Thymus (tissue), 11 donors: ENCODE data around the gene SPOCK2. TPM values are rescaled to one million over a fixed set of nuclear protein-coding genes. Genes with fewer than 3 reads are reported as not detected.

Experiments used
- DNase-seq, 9 donors: peaks; one replicate each; pipeline ENCODE4 v3.0.0-alpha.2; 2013; ENCODE audit warnings: low spot score in 9 of 9, low read depth in 6 of 9, missing footprints in 1 of 9
- H3K27ac ChIP-seq, 2 donors: one replicate each; pipeline ENCODE4 v1.5.1; 2013; ENCODE audit warnings: control low read depth in 1 of 2, low read depth in 1 of 2, low read length in 1 of 2, mild to moderate bottlenecking in 1 of 2, moderate library complexity in 1 of 2
- H3K27me3 ChIP-seq, 2 donors: one replicate each; pipeline ENCODE4 v1.5.1; 2013; ENCODE audit warnings: low read length in 1 of 2; ENCODE audit not compliant: control insufficient read depth in 2 of 2, insufficient read depth in 1 of 2
- H3K36me3 ChIP-seq, 2 donors: one replicate each; pipeline ENCODE4 v1.5.1; 2013; ENCODE audit warnings: low read length in 1 of 2, mild to moderate bottlenecking in 1 of 2, moderate library complexity in 1 of 2; ENCODE audit not compliant: control insufficient read depth in 2 of 2, insufficient read depth in 2 of 2
- H3K4me1 ChIP-seq, 2 donors: one replicate each; pipeline ENCODE4 v1.5.1; 2013; ENCODE audit warnings: low read length in 2 of 2; ENCODE audit not compliant: control insufficient read depth in 2 of 2, insufficient read depth in 2 of 2
- H3K4me3 ChIP-seq, 2 donors: one replicate each; pipeline ENCODE4 v1.5.1; 2013; ENCODE audit warnings: low read length in 2 of 2, control low read depth in 1 of 2, mild to moderate bottlenecking in 1 of 2
- H3K9me3 ChIP-seq, 2 donors: one replicate each; pipeline ENCODE4 v1.5.1; 2013; ENCODE audit warnings: low read length in 1 of 2, mild to moderate bottlenecking in 1 of 2; ENCODE audit not compliant: control insufficient read depth in 2 of 2, insufficient read depth in 1 of 2
- WGBS: extraction: QIAGEN DNeasy Blood & Tissue Kit; methylation state at CpG from one replicate; pipeline ENCODE4 v1.1.7; 2013; 5-methylcytosine and 5-hydroxymethylcytosine counted together
- polyA plus RNA-seq: library from polyadenylated mRNA; stranded (reverse); fragments of 200-250 nt; gene quantifications from one replicate; pipeline ENCODE4 v1.2.3, GENCODE V29; 2013
- total RNA-seq: library from RNA; stranded (reverse); fragments of 120-200 nt; gene quantifications from one replicate; pipeline ENCODE4 v1.2.4, GENCODE V29; 2013
- donor health status: healthy.

The SPOCK2 gene
- total and polyA plus RNA-seq, 2 donors, result 91.6 to 163 TPM

- no peak overlapping the region for H3K27ac ChIP-seq
- H3K36me3 ChIP-seq, result peaks cover 0 to 4% of the 10 kb centered on the region in 2 donors
- H3K27me3 ChIP-seq, result no peaks in the 10 kb centered on the region
- no peaks in the 10 kb centered on the region for H3K9me3 ChIP-seq
- peaks cover 29 to 44% of the 10 kb centered on the region in 2 donors for H3K4me1 ChIP-seq
- H3K4me3 ChIP-seq, result no peak overlapping the region
- no peak for DNase-seq
- WGBS, result 99% methylated on average over 9 of the region's 9 CpGs
These were observed 16.7 kb upstream of the SPOCK2 start for GRCh38 chr10:72105098-72105475.

DNA sequence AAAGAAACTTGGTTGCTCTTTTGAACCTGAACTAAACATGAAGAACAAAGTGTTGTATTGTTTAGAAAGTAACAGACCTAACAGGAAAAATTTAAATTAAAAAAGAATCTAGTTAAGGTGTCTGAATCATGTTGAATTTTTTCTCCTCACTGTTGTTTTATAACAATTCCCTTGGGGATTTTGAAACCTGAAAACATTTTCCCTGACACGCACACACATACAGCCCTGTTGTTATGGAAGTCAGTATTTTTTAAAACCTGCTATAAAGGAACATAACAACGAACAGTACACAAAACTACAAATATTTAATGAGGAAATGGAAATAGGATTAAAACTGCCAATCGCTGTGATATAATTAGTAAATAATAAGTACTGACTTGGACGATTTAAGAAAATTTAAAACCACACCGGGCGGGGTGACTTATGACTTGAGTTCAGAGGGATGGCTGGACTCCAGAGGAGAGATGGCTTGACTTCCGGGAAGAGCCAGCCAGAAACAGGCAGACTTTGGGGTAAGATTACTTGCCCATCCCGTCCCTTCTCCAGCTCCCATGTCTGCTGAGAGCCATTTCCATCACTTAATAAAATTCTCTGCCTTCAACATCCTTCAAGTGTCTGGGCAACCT lies 16.2 kb upstream of the SPOCK2 start:
- H3K4me3 ChIP-seq, result no peak overlapping the region
- 97% methylated on average over 8 of the region's 8 CpGs for WGBS
- DNase-seq, result no peak

GRCh38 chr10:72099600-72099921 lies 11.2 kb upstream of the SPOCK2 start:
- H3K27ac ChIP-seq, result no peak overlapping the region
- no peak for DNase-seq
- no peaks in the 10 kb centered on the region for H3K27me3 ChIP-seq
- H3K9me3 ChIP-seq, result no peaks in the 10 kb centered on the region
- peaks cover 9 to 15% of the 10 kb centered on the region in 2 donors for H3K36me3 ChIP-seq
- WGBS, result over 99% methylated on average over 10 of the region's 10 CpGs
- H3K4me3 ChIP-seq, result no peak overlapping the region
- H3K4me1 ChIP-seq, result peaks cover 5 to 14% of the 10 kb centered on the region in 2 donors

More for the DNA sequence above, 16.2 kb upstream of the SPOCK2 start:
- peaks cover 29 to 41% of the 10 kb centered on the region in 2 donors for H3K4me1 ChIP-seq
- H3K9me3 ChIP-seq, result no peaks in the 10 kb centered on the region
- no peaks in the 10 kb centered on the region for H3K27me3 ChIP-seq
- no peak overlapping the region for H3K27ac ChIP-seq
- H3K36me3 ChIP-seq, result peaks cover 0 to 4% of the 10 kb centered on the region in 2 donors

GRCh38 chr10:72098836-72099599 lies 10.7 kb upstream of the SPOCK2 start:
- WGBS, result 96% methylated on average over 6 of the region's 6 CpGs
- no peaks in the 10 kb centered on the region for H3K27me3 ChIP-seq
- peaks cover 9 to 15% of the 10 kb centered on the region in 2 donors for H3K36me3 ChIP-seq
- H3K27ac ChIP-seq, result no peak overlapping the region
- no peak overlapping the region for H3K4me3 ChIP-seq
- DNase-seq, result no peak
- H3K4me1 ChIP-seq, result peaks cover 4 to 11% of the 10 kb centered on the region in 2 donors
- no peaks in the 10 kb centered on the region for H3K9me3 ChIP-seq

DNA sequence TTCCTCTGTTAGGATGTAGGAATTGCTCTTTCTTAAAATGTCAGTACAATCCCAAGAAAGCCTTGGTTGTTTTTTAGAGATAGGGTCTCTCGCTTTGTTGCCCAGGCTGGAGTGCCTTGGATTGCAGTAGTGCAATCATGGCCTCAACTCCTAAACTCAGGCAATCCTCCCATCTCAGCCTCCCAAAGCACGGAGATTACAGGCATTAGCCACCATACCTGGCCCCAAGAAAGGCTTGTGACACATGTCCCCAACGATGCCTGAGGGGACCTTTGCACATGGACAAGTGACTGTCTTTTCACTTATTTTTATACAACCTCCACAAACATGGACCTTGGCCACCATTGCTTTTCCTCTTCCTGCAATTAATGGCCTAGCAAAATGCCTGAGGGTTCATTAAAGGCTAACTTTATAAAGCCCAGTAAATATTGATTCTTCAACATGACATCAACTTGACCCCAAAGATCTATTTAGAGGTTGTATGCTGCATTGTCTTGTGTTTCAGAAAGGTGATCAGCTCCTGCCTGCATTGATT lies 10.0 kb upstream of the SPOCK2 start:
- 97% methylated on average over 3 of the region's 3 CpGs for WGBS
- Histone ChIP-seq H3K27ac (no peak overlapping the region), H3K27me3 (no peaks in the 10 kb centered on the region), H3K4me1 (peaks cover 2 to 5% of the 10 kb centered on the region in 2 donors), H3K9me3 (no peaks in the 10 kb centered on the region), H3K4me3 (no peak overlapping the region), H3K36me3 (peaks cover 9 to 15% of the 10 kb centered on the region in 2 donors)
- no peak for DNase-seq

DNA sequence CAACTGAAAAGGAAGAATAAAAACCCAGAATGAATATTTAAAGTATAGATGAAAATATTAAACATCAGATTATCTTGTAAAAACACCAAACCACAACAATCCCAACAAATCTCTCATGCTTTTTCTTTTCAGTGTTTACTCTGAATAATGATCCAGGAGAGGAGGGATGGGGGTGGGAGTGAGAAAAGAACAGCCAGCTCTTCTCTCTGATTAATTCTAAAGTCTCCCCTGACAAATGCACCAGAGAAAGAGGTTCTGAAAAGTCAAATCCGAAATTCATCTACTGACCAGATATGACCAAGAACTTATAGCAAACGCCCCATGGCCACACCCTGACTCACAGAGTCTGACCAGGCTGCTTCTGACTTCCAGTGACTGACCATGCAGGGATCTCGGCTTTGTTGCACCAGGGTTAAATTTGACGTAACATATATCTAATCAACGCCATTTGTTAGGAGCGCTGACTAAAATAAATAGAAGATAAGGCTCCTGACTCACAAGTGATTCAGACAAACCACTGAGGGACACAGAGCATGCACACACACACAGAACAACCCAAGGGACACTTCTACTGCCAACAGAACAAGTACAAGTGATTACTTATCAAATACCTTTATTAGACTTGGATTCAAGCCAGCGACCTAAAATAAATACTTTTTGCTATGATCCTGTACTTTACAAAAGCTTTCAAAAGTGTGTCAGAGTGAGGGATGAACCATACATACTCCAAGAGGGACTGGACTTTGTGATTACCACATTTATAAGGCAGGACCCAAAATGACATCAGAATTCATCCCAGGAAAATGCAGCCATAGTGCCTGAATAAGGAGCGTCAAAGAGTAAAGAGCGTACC lies 9.3 kb upstream of the SPOCK2 start:
- peaks cover 9 to 15% of the 10 kb centered on the region in 2 donors for H3K36me3 ChIP-seq
- H3K27ac ChIP-seq, result no peak overlapping the region
- no peak overlapping the region for H3K4me3 ChIP-seq
- WGBS, result 97% methylated on average over 9 of the region's 9 CpGs
- H3K27me3 ChIP-seq, result no peaks in the 10 kb centered on the region
- no peak for DNase-seq
- H3K4me1 ChIP-seq, result peaks cover 2 to 3% of the 10 kb centered on the region in 2 donors
- H3K9me3 ChIP-seq, result no peaks in the 10 kb centered on the region

DNA sequence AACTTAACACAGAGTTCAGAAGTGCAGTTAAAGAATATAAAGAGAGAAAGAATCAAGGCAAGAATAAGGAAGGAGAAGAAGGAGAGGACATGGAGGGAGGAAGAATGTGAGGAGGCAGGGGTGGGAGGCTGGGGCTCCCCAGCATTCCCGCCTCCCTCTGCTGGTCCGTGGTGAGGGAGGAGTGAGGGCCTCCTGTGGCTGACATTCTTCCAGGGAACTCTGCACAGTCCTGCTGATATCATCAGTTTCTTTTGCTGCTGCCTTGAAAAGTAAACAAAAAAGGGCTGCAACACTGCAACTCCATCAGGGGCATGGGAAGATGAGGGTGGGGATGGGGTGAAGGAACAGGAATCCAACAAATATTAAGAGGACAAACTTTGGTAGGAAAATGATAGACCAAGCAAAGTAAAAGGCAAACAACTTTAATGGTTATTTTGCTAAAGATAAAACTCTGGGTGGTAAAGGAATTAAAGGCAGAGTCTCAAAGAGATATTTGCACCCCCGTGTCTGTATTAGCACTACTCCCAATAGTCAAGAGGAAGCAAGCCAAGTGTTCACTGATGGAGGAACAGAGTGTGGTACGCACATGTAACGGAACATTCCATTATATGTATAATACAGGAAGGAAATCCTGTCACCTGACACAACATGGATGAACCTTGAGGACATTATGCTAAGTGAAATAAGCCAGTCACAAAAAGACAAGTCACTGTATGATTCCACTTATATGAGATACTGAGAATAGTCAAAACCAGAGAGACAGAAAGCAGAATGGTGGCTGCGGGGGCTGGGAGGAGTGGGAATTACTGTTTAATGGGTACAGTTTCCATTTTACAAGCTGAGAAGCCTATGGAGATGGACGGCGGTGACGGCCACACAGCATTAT lies 8.0 kb upstream of the SPOCK2 start:
- Histone ChIP-seq H3K36me3 (peaks cover 6 to 15% of the 10 kb centered on the region in 2 donors), H3K27ac (no peak overlapping the region), H3K4me1 (peaks cover 2 to 3% of the 10 kb centered on the region in 2 donors), H3K27me3 (no peaks in the 10 kb centered on the region), H3K9me3 (no peaks in the 10 kb centered on the region), H3K4me3 (no peak overlapping the region)
- 95% methylated on average over 9 of the region's 9 CpGs for WGBS
- no peak for DNase-seq

DNA sequence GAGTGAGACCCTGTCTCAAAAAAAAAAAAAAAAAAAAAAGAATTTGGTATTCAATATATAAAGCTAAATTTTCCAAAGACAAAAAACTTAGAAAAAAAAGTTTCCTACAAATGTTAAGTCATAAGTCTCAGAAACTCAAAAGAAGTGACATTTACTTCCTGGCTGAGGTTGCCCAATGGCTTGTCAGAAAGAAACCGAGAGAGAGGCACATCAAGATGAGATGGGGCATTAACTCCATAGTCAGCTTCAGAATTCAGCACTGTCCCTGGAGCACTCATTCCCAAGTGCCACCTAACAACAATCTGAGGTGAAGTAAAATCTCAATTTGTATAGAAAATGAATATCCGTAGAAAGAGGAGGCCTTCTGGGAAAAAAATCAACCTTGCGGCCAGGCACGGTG lies 6.8 kb upstream of the SPOCK2 start:
- H3K9me3 ChIP-seq, result no peaks in the 10 kb centered on the region
- H3K36me3 ChIP-seq, result peaks cover 6 to 15% of the 10 kb centered on the region in 2 donors
- DNase-seq, result no peak
- H3K4me1 ChIP-seq, result peaks cover 2 to 3% of the 10 kb centered on the region in 2 donors
- no peak overlapping the region for H3K4me3 ChIP-seq
- WGBS, result 94% methylated on average over 4 of the region's 4 CpGs
- no peaks in the 10 kb centered on the region for H3K27me3 ChIP-seq
- H3K27ac ChIP-seq, result no peak overlapping the region
